Activated T-helper 1 cell treated with Interleukin-2 at 50 U/mL for 16 hours (primary cell): ENCODE data around the gene CHIC1.
A peak's percentile ranks its signal among the peaks of the same experiment; 100 is the strongest.
"Not testable (repeated sequence)": the region's sequence is repeated elsewhere in the genome, so short reads cannot be mapped to it uniquely, and the experiment has no call there.

ENCODE experiments used
- DNase-seq: peaks from one replicate; pipeline ENCODE4 v3.0.0-alpha.2; 2020; ENCODE audit warnings: low read depth

The CHIC1 gene

GRCh38 chrX:73562984-73563737, at the start of gene CHIC1:
CHIC1 (plus strand) TSS chrX:73563197; CDS start chrX:73563285, 88 bp downstream.
- peak; percentile 54 for DNase-seq

- not testable (repeated sequence) for DNase-seq
Observed at GRCh38 chrX:73522823-73523222, 40.2 kb upstream of the CHIC1 start.

- DNase-seq: no peak
Observed at GRCh38 chrX:73524906-73525305, 38.1 kb upstream of the CHIC1 start.

- no peak for DNase-seq
Observed at GRCh38 chrX:73525928-73526690, 36.9 kb upstream of the CHIC1 start.

GRCh38 chrX:73531655-73532054, 31.3 kb upstream of the CHIC1 start:
- not testable (repeated sequence) for DNase-seq

- no peak for DNase-seq
Observed at GRCh38 chrX:73556159-73556558, 6.8 kb upstream of the CHIC1 start.

GRCh38 chrX:73561801-73562200, 1.2 kb upstream of the CHIC1 start:
- no peak for DNase-seq

- no peak for DNase-seq
Observed at GRCh38 chrX:73562458-73562857, 539 bp upstream of the CHIC1 start.

GRCh38 chrX:73563738-73564068, 706 bp downstream of the CHIC1 start:
- no peak for DNase-seq

- DNase-seq: no peak
Observed at GRCh38 chrX:73577361-73577760, 14.4 kb downstream of the CHIC1 start.

GRCh38 chrX:73581002-73581628, 18.1 kb downstream of the CHIC1 start:
- DNase-seq: no peak

GRCh38 chrX:73597758-73598157, 34.8 kb downstream of the CHIC1 start:
- DNase-seq: not testable (repeated sequence)

- DNase-seq: no peak
Observed at GRCh38 chrX:73615022-73615421, 52.0 kb downstream of the CHIC1 start.

GRCh38 chrX:73641669-73642068, 78.7 kb downstream of the CHIC1 start:
- DNase-seq: not testable (repeated sequence)

- no peak for DNase-seq
Observed at GRCh38 chrX:73647212-73647611, 84.2 kb downstream of the CHIC1 start.

GRCh38 chrX:73647632-73648322, 84.8 kb downstream of the CHIC1 start:
- no peak for DNase-seq

GRCh38 chrX:73661322-73661721, 98.3 kb downstream of the CHIC1 start:
- not testable (repeated sequence) for DNase-seq

- DNase-seq: no peak
Observed at GRCh38 chrX:73668779-73669178, 105.8 kb downstream of the CHIC1 start.

- no peak for DNase-seq
Observed at GRCh38 chrX:73681408-73681807, 118.4 kb downstream of the CHIC1 start.

GRCh38 chrX:73683236-73683859, 120.4 kb downstream of the CHIC1 start:
- DNase-seq: no peak

GRCh38 chrX:73707014-73707413, 144.0 kb downstream of the CHIC1 start:
- not testable (repeated sequence) for DNase-seq

GRCh38 chrX:73728602-73729001, 165.6 kb downstream of the CHIC1 start:
- no peak for DNase-seq
